Subcutaneous abdominal adipose tissue (tissue), 5 donors: ENCODE measurements around the gene MNT.

Experiments used
- H3K27ac ChIP-seq: one replicate; pipeline ENCODE4 v1.7.0; 2013; ENCODE audit warnings: low read depth, mild to moderate bottlenecking, inconsistent platforms, low read length, moderate library complexity
- H3K27me3 ChIP-seq, 5 donors: one replicate each; pipeline ENCODE4 v1.7.0; 2013; ENCODE audit warnings: low read length in 5 of 5, inconsistent platforms in 1 of 5; ENCODE audit not compliant: control insufficient read depth in 5 of 5, insufficient read depth in 4 of 5
- H3K36me3 ChIP-seq, 5 donors: one replicate each; pipeline ENCODE4 v1.7.0; 2013; ENCODE audit warnings: low read length in 5 of 5; ENCODE audit not compliant: control insufficient read depth in 5 of 5, insufficient read depth in 5 of 5
- H3K4me1 ChIP-seq, 5 donors: one replicate each; pipeline ENCODE4 v1.7.0; 2013; ENCODE audit warnings: low read length in 5 of 5, mild to moderate bottlenecking in 3 of 5, moderate library complexity in 1 of 5; ENCODE audit not compliant: control insufficient read depth in 5 of 5, insufficient read depth in 5 of 5
- H3K4me3 ChIP-seq, 5 donors: one replicate each; pipeline ENCODE4 v1.7.0; 2013; ENCODE audit warnings: low read length in 5 of 5, low read depth in 1 of 5
- H3K9ac ChIP-seq, 5 donors: one replicate each; pipeline ENCODE4 v1.7.0; 2013; ENCODE audit warnings: low read length in 5 of 5, mild to moderate bottlenecking in 4 of 5, moderate library complexity in 3 of 5
- H3K9me3 ChIP-seq, 5 donors: one replicate each; pipeline ENCODE4 v1.7.0; 2013; ENCODE audit warnings: low read length in 5 of 5; ENCODE audit not compliant: control insufficient read depth in 5 of 5
- donor health status: healthy.
- donor health status: healthy.
- donor health status: healthy.
- donor health status: healthy.
- donor health status: healthy.

MNT gene

DNA sequence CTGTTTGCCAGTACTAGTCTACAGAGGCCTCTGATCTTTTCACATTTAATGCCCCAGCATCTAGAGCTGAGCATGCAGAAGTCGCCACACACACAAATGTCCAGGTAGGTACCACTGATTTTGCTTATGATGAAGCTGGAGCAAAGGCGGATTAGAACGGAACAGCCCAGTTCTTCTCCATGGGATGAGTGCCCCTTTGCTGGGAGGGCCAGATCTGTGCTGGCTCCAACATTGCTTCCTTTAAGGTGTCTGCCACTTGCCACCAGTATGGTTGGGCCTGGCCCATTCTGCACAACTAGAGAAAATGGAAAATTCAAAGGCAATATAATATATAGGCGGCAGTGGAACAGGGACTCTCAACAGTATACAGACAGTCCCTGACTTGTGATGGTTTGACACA, 2.2 kb upstream of the MNT start:
- Histone ChIP-seq H3K27me3 (no peaks in the 10 kb centered on the region), H3K4me3 (peak overlapping the region in 1 of 5 donors; percentile 63), H3K4me1 (peaks cover 33 to 78% (median 68%) of the 10 kb centered on the region in 5 donors), H3K36me3 (no peaks in the 10 kb centered on the region), H3K27ac (peak overlapping the region; percentile 74), H3K9ac (peak overlapping the region in 1 of 5 donors; percentile 31), H3K9me3 (no peaks in the 10 kb centered on the region)

DNA sequence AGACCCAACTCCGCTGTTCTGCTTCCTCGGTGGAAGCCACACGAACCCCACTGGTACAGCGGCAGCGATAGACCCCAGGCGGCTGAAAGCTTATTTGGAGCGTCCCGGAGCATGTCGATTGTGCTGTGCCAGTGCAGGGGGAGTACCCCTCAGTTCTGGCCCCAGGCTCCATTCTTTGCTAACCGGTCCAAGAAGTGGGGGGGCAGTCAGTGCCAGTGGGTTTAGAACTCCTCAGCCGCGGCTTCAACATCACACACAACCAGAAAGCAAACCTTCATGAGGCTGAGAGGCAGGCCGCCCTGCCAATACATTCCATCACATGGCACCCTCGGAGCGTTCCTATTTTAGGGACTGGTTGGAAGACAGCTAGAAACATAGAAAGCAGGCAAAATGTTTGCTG, 1.7 kb upstream of the MNT start:
- H3K4me3 ChIP-seq, result peak overlapping the region; percentile 63 to 97 (median 67)
- H3K9me3 ChIP-seq, result no peaks in the 10 kb centered on the region
- H3K27ac ChIP-seq, result peak overlapping the region; percentile 74
- no peaks in the 10 kb centered on the region for H3K27me3 ChIP-seq
- H3K9ac ChIP-seq, result peak overlapping the region in 4 of 5 donors; percentile 0 to 77 (median 68)
- H3K4me1 ChIP-seq, result peaks cover 33 to 80% (median 71%) of the 10 kb centered on the region in 5 donors
- no peaks in the 10 kb centered on the region for H3K36me3 ChIP-seq

DNA sequence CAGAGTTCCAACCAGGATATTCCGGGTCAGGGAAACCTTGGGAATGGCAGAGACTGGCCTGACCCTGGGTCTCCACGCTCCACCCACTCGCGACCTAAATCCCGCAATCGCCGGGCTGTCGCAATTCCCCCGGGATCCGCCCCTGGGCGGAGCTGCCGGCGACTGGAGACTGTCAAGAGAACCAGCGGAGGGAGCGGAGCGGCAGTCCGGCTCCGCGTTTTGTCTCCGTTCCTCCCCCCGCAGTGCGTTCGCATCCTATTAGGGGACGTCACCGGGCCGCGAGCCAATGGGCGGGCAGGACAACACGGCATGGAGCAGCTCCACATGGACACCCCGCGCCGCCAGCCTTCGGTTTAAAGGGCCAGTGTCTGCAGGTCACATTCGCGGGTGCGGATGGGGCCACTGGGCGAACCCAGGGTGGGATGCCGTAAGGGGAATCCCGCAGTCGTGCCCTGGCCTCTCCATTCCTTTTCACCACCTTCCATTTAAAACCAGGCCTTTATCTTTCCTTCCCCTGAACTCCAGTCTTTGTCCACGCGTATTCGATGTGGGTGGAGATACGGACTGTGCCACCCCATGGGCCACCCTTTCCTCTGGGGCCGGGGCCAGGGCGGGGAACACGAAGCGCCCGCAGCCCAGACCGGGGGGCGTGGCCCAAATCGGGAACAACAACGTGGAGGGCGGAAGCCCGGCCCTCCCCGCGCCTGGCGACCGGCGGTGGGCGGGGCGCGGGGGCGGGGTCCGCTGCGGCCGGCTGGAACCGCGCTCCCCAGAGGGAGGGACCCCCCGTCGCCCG, 764 bp upstream of the MNT start:
- H3K4me1 ChIP-seq, result peaks cover 30 to 81% (median 73%) of the 10 kb centered on the region in 5 donors

DNA sequence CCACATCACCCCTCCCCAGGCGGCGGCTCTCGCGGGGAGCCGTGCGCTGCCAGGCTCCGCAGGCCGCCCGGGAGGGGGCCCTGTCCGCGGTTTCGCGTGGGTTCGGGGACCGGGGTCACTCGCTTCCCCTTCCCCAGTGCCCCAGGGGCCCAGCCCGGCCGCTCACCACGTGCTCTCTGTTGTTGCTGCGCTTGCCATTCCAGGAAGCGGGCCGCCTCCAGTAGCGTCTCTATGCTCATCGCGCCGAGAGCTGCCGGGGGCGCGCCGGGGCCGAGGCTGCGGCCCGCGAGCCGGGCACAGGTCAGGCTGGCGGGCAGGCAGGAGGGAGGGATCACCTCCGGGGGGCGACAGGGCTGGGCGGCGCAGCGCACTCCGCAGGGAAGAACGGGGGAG, 390 bp downstream of the MNT start:
- Histone ChIP-seq H3K9me3 (no peaks in the 10 kb centered on the region), H3K4me3 (peak overlapping the region in 4 of 5 donors; percentile 84 to 97 (median 92)), H3K36me3 (no peaks in the 10 kb centered on the region), H3K27me3 (no peaks in the 10 kb centered on the region), H3K4me1 (peaks cover 34 to 81% (median 73%) of the 10 kb centered on the region in 5 donors), H3K9ac (peak overlapping the region in 4 of 5 donors; percentile 91 to 97 (median 96)), H3K27ac (peak overlapping the region; percentile 96)

More for the DNA sequence above, 764 bp upstream of the MNT start:
- H3K9me3 ChIP-seq, result no peaks in the 10 kb centered on the region
- H3K36me3 ChIP-seq, result no peaks in the 10 kb centered on the region
- H3K27me3 ChIP-seq, result no peaks in the 10 kb centered on the region
- peak overlapping the region; percentile 96 for H3K27ac ChIP-seq
- H3K4me3 ChIP-seq, result peak overlapping the region; percentile 63 to 97 (median 84)
- peak overlapping the region; percentile 73 to 95 (median 84) for H3K9ac ChIP-seq

DNA sequence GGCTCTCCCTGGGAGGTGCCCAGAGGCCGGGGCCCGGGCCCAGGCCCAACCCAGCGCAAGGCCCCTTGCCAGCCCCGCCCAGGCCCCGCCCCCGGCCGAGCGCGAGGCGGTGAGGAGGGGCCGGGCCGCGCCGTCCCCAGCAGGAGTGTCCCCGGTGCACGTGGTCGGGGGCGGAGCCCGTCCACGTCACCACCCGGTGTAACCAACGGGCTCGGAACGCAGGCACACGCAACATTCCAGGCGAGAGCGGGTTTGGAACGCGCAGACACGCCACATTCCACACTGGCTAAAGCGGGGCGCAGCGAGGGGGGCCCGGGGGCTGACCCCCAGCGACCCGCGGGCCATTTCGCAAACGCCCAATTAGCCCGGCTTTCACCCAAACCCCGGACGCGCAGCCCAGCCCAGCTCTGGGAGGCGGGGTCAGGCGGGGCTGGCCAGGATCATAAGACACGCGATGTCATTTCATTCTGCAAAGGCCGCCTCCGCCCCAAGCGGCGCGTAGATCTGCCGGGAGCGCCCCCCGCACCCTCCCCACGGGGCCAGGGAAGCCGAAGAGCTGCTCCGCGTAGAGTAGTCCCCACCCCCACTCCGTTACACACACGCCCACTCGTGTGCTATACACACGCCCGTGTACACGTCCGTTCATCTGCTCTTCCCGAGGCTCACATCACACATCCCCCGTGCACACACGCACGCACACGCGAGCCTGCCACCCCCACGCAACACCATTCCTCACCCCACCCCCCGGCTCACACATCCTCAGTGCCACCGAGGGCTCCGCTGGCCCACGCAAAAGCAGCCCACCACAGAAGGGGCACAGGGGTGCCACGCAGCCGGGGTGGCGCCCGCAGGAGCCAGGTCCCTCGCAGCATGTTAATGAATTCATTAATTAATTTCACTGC, 1.0 kb downstream of the MNT start:
- Histone ChIP-seq H3K27me3 (no peaks in the 10 kb centered on the region), H3K4me1 (peaks cover 31 to 81% (median 72%) of the 10 kb centered on the region in 5 donors), H3K9me3 (no peaks in the 10 kb centered on the region), H3K36me3 (no peaks in the 10 kb centered on the region), H3K27ac (peak overlapping the region; percentile 96), H3K9ac (peak overlapping the region; percentile 68 to 97 (median 95)), H3K4me3 (peak overlapping the region; percentile 84 to 97 (median 91))

DNA sequence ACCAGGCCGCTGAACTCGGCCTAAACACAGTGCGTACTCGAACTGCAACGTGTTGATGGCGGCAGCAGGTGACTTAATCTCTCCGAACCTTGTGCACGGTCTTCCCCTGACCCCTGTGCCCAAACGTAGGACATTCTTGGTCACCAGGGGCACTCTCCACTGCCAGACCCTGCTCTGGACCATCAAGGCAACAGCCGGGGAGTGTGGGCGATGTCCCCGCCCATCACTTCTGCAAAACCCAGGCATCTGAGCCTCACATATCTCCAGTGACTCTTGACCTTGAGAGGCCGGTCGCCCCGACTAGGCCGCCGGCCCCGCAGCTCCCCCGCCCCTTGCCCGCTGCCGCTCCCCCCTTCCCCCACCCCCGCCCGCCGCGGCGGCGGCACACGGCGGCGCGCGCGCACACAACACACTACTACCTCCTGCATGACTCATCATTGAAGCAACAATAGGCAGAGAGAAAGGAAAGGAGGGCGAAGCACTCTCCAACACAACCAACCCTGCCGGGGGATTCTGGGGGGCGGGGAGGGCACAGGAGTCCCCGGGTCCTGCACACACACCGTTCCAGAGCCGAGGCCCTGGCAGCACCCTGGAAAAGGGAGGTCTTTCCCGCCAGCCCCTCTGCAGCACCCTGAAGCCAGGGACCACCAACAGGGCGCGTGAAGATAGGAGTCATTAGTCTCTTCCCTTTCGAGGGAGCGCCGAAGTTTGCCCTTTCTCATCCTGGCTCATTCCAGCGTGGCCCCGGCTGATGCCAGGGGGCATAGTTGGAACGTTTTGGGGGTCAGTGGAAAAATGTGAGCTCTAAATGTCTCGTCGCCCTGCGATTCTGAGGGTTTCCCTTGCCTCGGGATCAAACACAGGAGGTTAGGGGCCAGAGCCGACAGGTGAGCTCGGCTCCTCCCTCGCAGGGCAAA, 1.9 kb downstream of the MNT start:
- Histone ChIP-seq H3K9me3 (no peaks in the 10 kb centered on the region), H3K27ac (peak overlapping the region; percentile 96), H3K9ac (peak overlapping the region; percentile 68 to 95 (median 91)), H3K4me3 (peak overlapping the region; percentile 73 to 97 (median 84)), H3K4me1 (peaks cover 34 to 81% (median 69%) of the 10 kb centered on the region in 5 donors), H3K36me3 (no peaks in the 10 kb centered on the region), H3K27me3 (no peaks in the 10 kb centered on the region)

DNA sequence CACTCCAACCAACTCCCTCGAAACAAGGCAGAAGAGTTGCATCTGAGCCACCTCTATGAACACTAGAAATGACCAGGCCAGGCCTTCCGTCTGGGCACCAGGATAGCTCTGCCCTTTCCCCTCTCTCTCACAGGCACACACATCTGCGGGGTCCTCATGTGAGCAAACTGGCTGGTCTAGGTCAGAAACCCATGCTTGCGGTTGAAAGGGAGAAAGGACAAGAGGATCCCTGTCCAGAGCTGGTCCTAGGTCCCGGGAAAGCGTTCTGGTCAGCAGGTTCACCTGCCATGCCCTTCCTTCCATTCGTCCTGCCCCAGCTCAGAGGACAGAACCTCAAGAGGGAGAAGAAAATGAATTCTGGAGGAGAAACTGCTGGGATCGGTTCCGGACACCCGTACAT, 2.7 kb downstream of the MNT start:
- Histone ChIP-seq H3K9me3 (no peaks in the 10 kb centered on the region), H3K36me3 (no peaks in the 10 kb centered on the region), H3K27me3 (no peaks in the 10 kb centered on the region), H3K4me1 (peaks cover 28 to 79% (median 63%) of the 10 kb centered on the region in 5 donors), H3K4me3 (peak overlapping the region; percentile 13 to 97 (median 59)), H3K9ac (peak overlapping the region in 4 of 5 donors; percentile 26 to 82 (median 78)), H3K27ac (peak overlapping the region; percentile 96)

DNA sequence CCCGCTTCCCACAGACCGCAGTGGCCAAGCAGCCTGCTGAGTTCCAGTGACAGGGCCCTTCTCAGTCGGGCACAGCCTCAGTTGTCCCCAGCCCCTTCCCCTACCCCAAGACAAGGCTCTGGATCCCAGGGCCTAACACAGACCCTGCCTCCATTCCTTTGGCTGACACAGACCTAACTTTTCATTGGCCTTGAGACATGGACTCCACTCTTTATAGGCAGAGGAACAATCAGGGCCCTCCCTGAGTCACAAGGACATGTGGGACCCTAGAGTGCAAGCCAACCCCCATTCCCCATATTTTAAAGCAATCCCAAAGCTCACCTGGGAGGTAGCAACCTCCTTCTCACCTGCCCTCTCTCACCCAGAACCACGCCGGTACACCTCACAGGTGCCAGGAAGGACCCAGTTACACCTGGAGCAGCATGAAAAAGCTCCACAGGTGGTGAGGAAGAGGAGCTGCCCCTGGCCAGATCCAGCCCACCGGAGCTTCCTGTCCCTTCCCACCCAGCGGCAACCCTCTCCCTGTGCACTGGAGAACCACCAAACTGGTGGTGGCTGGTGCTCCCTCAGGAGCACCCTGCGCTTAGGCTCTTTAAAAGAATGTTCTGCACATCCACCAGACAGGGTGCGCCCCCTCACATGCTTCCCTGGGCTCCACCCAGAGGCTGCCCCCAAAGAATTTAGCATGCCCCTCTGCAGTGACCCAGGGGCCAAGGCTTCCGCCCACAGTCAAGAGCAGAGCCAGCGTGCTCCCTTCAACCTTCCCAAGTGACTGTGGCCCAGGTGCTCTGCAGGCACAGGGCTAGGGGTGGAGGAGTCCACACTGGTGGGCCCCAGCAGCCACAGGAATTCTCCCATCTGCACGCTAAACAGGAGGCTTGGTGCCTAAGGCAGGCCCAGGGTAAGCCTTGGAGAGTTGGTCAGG, 3.4 kb downstream of the MNT start:
- peak overlapping the region; percentile 53 to 82 (median 74) for H3K9ac ChIP-seq
- H3K4me1 ChIP-seq, result peaks cover 28 to 73% (median 56%) of the 10 kb centered on the region in 5 donors
- no peaks in the 10 kb centered on the region for H3K9me3 ChIP-seq
- no peaks in the 10 kb centered on the region for H3K36me3 ChIP-seq
- no peaks in the 10 kb centered on the region for H3K27me3 ChIP-seq
- peak overlapping the region; percentile 10 to 97 (median 27) for H3K4me3 ChIP-seq
- H3K27ac ChIP-seq, result peak overlapping the region; percentile 96
